ENCODE data around the gene TEX10. TPM values are rescaled to one million over a fixed set of nuclear protein-coding genes. Genes with fewer than 3 reads are reported as not detected.

The TEX10 gene
- total RNA-seq, 1 donor from 2014 or later = 10.5 TPM

GRCh38 chr9:100307080-100307479 lies 45.7 kb downstream of the TEX10 start:
- Histone ChIP-seq H3K4me1 (no peaks in the 10 kb centered on the region), H3K4me3 (no peak overlapping the region), H3K9me3 (no peaks in the 10 kb centered on the region), H3K27me3 (ENCODE audit: low read depth) (no peaks in the 10 kb centered on the region), H3K36me3 (peaks cover 46% of the 10 kb centered on the region), H3K27ac (no peak overlapping the region)
- ATAC-seq (no peak), DNase-seq (no peak)
- intact Hi-C loops (cut with DNase I) = no loop called here
- no peak for TF ChIP-seq CTCF (IDR thresholded peaks at IDR 0.05)

- Histone ChIP-seq H3K4me1 (no peaks in the 10 kb centered on the region), H3K36me3 (peaks cover 54% of the 10 kb centered on the region), H3K27me3 (ENCODE audit: low read depth) (no peaks in the 10 kb centered on the region), H3K27ac (no peak overlapping the region), H3K4me3 (no peak overlapping the region), H3K9me3 (no peaks in the 10 kb centered on the region)
- TF ChIP-seq CTCF (IDR thresholded peaks at IDR 0.05) = no peak
- intact Hi-C loops (cut with DNase I) = no loop called here
- ATAC-seq (no peak), DNase-seq (no peak)
These were observed 46.5 kb downstream of the TEX10 start for GRCh38 chr9:100306283-100306682.

- H3K27ac ChIP-seq = no peak overlapping the region
- H3K36me3 ChIP-seq = peaks cover 61% of the 10 kb centered on the region
- no peaks in the 10 kb centered on the region for H3K4me1 ChIP-seq
- intact Hi-C loops (cut with DNase I) = no loop called here
- H3K4me3 ChIP-seq = no peak overlapping the region
- ATAC-seq (no peak), DNase-seq (no peak)
- TF ChIP-seq CTCF (IDR thresholded peaks at IDR 0.05) = no peak
- no peaks in the 10 kb centered on the region for H3K27me3 ChIP-seq (ENCODE audit: low read depth)
- H3K9me3 ChIP-seq = no peaks in the 10 kb centered on the region
These were observed 49.0 kb downstream of the TEX10 start for GRCh38 chr9:100303747-100304146.

GRCh38 chr9:100298378-100298777 lies 54.4 kb downstream of the TEX10 start:
- Histone ChIP-seq H3K27ac (no peak overlapping the region), H3K4me1 (no peaks in the 10 kb centered on the region), H3K36me3 (peaks cover 93% of the 10 kb centered on the region), H3K4me3 (no peak overlapping the region), H3K9me3 (no peaks in the 10 kb centered on the region), H3K27me3 (ENCODE audit: low read depth) (no peaks in the 10 kb centered on the region)
- ATAC-seq = no peak
- TF ChIP-seq CTCF (IDR thresholded peaks at IDR 0.05) = no peak
- intact Hi-C loops (cut with DNase I) = no loop called here
- DNase-seq = no peak

- no peaks in the 10 kb centered on the region for H3K27me3 ChIP-seq (ENCODE audit: low read depth)
- H3K27ac ChIP-seq = no peak overlapping the region
- peaks cover 93% of the 10 kb centered on the region for H3K36me3 ChIP-seq
- no peak for DNase-seq
- intact Hi-C loops (cut with DNase I) = no loop called here
- no peaks in the 10 kb centered on the region for H3K9me3 ChIP-seq
- no peak overlapping the region for H3K4me3 ChIP-seq
- no peak for ATAC-seq
- no peak for TF ChIP-seq CTCF (IDR thresholded peaks at IDR 0.05)
- no peaks in the 10 kb centered on the region for H3K4me1 ChIP-seq
These were observed 56.3 kb downstream of the TEX10 start for GRCh38 chr9:100296407-100296806.

GRCh38 chr9:100295240-100295639 lies 57.5 kb downstream of the TEX10 start:
- Histone ChIP-seq H3K4me1 (no peaks in the 10 kb centered on the region), H3K4me3 (no peak overlapping the region), H3K36me3 (peaks cover 94% of the 10 kb centered on the region), H3K27me3 (ENCODE audit: low read depth) (no peaks in the 10 kb centered on the region), H3K9me3 (no peaks in the 10 kb centered on the region), H3K27ac (no peak overlapping the region)
- no peak for TF ChIP-seq CTCF (IDR thresholded peaks at IDR 0.05)
- DNase-seq = no peak
- no peak for ATAC-seq
- intact Hi-C loops (cut with DNase I) = no loop called here
